Measurements from ENCODE around the gene SOS1.

DNA sequence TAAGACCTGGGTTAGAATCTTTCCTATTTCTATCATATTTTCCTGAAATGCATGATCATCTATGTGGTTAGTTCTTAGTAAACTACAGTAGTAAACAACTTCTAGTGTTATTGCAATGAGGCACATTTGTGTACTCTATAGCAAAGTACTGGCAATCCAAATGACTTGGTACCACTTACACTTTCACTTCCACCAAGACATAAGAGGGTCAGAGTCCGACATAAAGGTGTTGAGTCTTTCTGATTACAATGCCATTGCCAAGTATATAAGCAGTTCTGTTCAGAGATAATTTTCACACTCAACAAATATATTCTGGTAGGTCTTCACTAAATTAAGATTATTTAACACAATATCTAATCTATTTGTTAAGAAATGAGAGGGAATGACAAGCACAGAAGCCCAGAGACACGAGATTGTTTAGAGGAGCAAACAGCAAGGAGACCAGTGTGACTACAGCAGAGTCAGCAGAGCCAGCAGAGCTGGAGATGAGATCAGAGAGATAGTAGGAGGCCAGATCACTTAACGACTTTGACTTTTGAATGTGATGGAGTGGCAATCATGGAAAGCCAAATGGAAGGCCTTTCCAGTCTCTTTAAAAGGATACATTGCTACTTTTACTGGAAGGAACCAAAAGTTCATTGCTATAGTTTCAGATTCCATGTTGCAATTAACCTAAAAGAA lies 27.5 kb downstream of the SOS1 start:
- no peak for TF ChIP-seq CTCF (conservative IDR thresholded peaks at IDR 0.05 in 1 of 2, IDR thresholded peaks at IDR 0.05 in 1 of 2; ENCODE audit: low read depth in 1 of 2, low read length in 2 of 2)
- TF ChIP-seq EZH2 (IDR thresholded peaks at IDR 0.05; ENCODE audit: low read length, missing control alignments): no peak

Data from fibroblast of lung (primary cell).